Neuronal stem cell (in vitro differentiated cells): ENCODE results near the gene GPR55.

ENCODE experiments used
- DNase-seq: peaks from one replicate; pipeline ENCODE4 v3.0.0-alpha.2; 2013; ENCODE audit warnings: low spot score
- H2AFZ ChIP-seq: one replicate; pipeline ENCODE4 v1.6.1; 2013; ENCODE audit warnings: mild to moderate bottlenecking, low read length, inconsistent platforms
- H2AK5ac ChIP-seq: 2 replicates; pipeline ENCODE4 v1.6.1; 2013; ENCODE audit warnings: low read depth, mild to moderate bottlenecking, inconsistent platforms, low read length, moderate library complexity, mixed read lengths
- H2BK120ac ChIP-seq: 2 replicates; pipeline ENCODE4 v1.6.1; 2013; ENCODE audit warnings: low read depth, mild to moderate bottlenecking, inconsistent platforms, low read length, moderate library complexity, mixed read lengths
- H2BK12ac ChIP-seq: one replicate; pipeline ENCODE4 v1.6.1; 2013; ENCODE audit warnings: low read length, inconsistent platforms
- H2BK15ac ChIP-seq: 2 replicates; pipeline ENCODE4 v1.6.1; 2013; ENCODE audit warnings: mild to moderate bottlenecking, low read length, inconsistent platforms, mixed read lengths
- H2BK5ac ChIP-seq: one replicate; pipeline ENCODE4 v1.6.1; 2013; ENCODE audit warnings: inconsistent platforms, mild to moderate bottlenecking, low read length, moderate library complexity
- H3K14ac ChIP-seq: one replicate; pipeline ENCODE4 v1.6.1; 2013; ENCODE audit warnings: low read length, inconsistent platforms
- H3K18ac ChIP-seq: 2 replicates; pipeline ENCODE4 v1.6.1; 2013; ENCODE audit warnings: low read length, inconsistent platforms
- H3K23ac ChIP-seq: 2 replicates; pipeline ENCODE4 v1.6.1; 2013; ENCODE audit warnings: low read depth, mild to moderate bottlenecking, mixed read lengths, low read length, inconsistent platforms; ENCODE audit not compliant: poor library complexity
- H3K27ac ChIP-seq: replicated peaks from 3 replicates; pipeline ENCODE4 v1.5.1; 2013; ENCODE audit warnings: low read length, inconsistent platforms
- H3K27me3 ChIP-seq, 3 experiments: 2 replicates each; pipeline ENCODE4 v1.6.1; 2013; ENCODE audit warnings: low read length in 3 of 3, mild to moderate bottlenecking in 2 of 3, inconsistent platforms in 1 of 3, low read depth in 1 of 3, mixed read lengths in 1 of 3, moderate library complexity in 1 of 3; ENCODE audit not compliant: control insufficient read depth in 3 of 3, insufficient read depth in 3 of 3
- H3K36me3 ChIP-seq, 2 donors: replicated peaks in 1 of 2; 2 replicates each; pipeline ENCODE4 v1.6.1; 2013; ENCODE audit warnings: low read length in 2 of 2; ENCODE audit not compliant: control insufficient read depth in 2 of 2, insufficient read depth in 2 of 2
- H3K4ac ChIP-seq: 2 replicates; pipeline ENCODE4 v1.6.1; 2013; ENCODE audit warnings: inconsistent platforms, mild to moderate bottlenecking, low read length, moderate library complexity
- H3K4me1 ChIP-seq, 2 donors: 1 replicate in 1 of 2; 2 replicates in 1 of 2; pipeline ENCODE4 v1.6.1; 2013; ENCODE audit warnings: low read length in 2 of 2, low read depth in 1 of 2; ENCODE audit not compliant: control insufficient read depth in 2 of 2, insufficient read depth in 1 of 2
- H3K4me2 ChIP-seq: one replicate; pipeline ENCODE4 v1.6.1; 2013; ENCODE audit warnings: mild to moderate bottlenecking, low read length, inconsistent platforms; ENCODE audit not compliant: insufficient read depth, poor library complexity, severe bottlenecking
- H3K4me3 ChIP-seq, 2 donors: 2 replicates each; pipeline ENCODE4 v1.5.1; 2013; ENCODE audit warnings: low read length in 2 of 2, mild to moderate bottlenecking in 2 of 2, inconsistent platforms in 1 of 2, moderate library complexity in 1 of 2
- H3K79me1 ChIP-seq: one replicate; pipeline ENCODE4 v1.6.1; 2013; ENCODE audit warnings: low read depth, mild to moderate bottlenecking, inconsistent platforms, low read length, moderate library complexity
- H3K9ac ChIP-seq: one replicate; pipeline ENCODE4 v1.6.1; 2013; ENCODE audit warnings: mild to moderate bottlenecking, low read depth, low read length, inconsistent platforms; ENCODE audit not compliant: poor library complexity
- H3K9me3 ChIP-seq, 2 donors: replicated peaks in 1 of 2; 2 replicates each; pipeline versions ENCODE3 to v1.6.1; 2013; ENCODE audit warnings: low read length in 2 of 2, mild to moderate bottlenecking in 2 of 2, inconsistent platforms in 1 of 2, low read depth in 1 of 2, mixed read lengths in 1 of 2, moderate library complexity in 1 of 2; ENCODE audit not compliant: control insufficient read depth in 2 of 2, insufficient read depth in 1 of 2
- H4K8ac ChIP-seq: one replicate; pipeline ENCODE4 v1.6.1; 2013; ENCODE audit warnings: low read depth, mild to moderate bottlenecking, inconsistent platforms, low read length, moderate library complexity
- H4K91ac ChIP-seq: one replicate; pipeline ENCODE4 v1.6.1; 2013; ENCODE audit warnings: low read length, low read depth, mild to moderate bottlenecking, inconsistent platforms; ENCODE audit not compliant: poor library complexity
- WGBS, 2 donors: extraction: QIAGEN DNeasy Blood & Tissue Kit; methylation state at CpG; one replicate each; pipeline ENCODE4 v1.1.7; 2013; ENCODE audit warnings: missing lambda C conversion rate in 2 of 2, mixed read lengths in 1 of 2; ENCODE audit not compliant: insufficient read length in 2 of 2, insufficient replicate concordance in 1 of 2; ENCODE audit errors: extremely low coverage in 2 of 2; 5-methylcytosine and 5-hydroxymethylcytosine counted together

Gene GPR55

DNA sequence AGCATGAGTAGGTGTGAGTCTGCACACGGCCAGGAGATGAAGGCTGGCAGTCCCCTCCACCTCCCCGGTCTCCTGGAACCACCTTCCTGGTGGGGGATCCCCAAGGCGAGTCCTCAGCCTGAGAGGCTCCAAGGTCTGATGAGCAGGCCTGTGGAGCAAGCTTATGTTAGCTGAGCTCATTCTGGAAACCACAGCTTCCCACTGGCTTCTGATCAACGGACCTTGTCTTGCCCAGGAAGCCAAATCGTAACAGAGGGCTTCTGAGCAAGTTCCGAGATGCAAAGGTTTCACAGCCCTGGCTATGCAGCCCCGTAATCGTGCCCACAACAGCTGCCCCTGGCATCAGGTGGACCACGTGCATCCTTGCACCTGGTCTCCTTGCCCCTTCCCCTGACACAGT, 28.8 kb upstream of the GPR55 start:
- no peak overlapping the region for H3K27ac ChIP-seq
- H4K8ac ChIP-seq, result no peak overlapping the region
- H3K18ac ChIP-seq, result peak overlapping the region; percentile 46
- H3K9me3 ChIP-seq, result peaks cover 4 to 6% of the 10 kb centered on the region in 2 donors
- no peak overlapping the region for H2AFZ ChIP-seq
- peak overlapping the region; percentile 19 for H3K23ac ChIP-seq
- H2BK120ac ChIP-seq, result no peak overlapping the region
- H3K79me1 ChIP-seq, result no peaks in the 10 kb centered on the region
- no peak overlapping the region for H3K9ac ChIP-seq
- no CpG with 5 or more reads among the region's 9 CpGs for WGBS, 2 donors
- peaks cover 0 to 34% (median 6%) of the 10 kb centered on the region in 3 experiments for H3K27me3 ChIP-seq
- no peak overlapping the region for H3K4me3 ChIP-seq
- H3K4me1 ChIP-seq, result peaks cover 0 to 5% of the 10 kb centered on the region in 2 donors
- no peak overlapping the region for H2AK5ac ChIP-seq
- H3K4me2 ChIP-seq, result no peak overlapping the region
- H2BK12ac ChIP-seq, result no peak overlapping the region
- no peak overlapping the region for H3K4ac ChIP-seq
- H2BK5ac ChIP-seq, result peak overlapping the region; percentile 6
- no peaks in the 10 kb centered on the region for H3K36me3 ChIP-seq
- no peak for DNase-seq
- H3K14ac ChIP-seq, result no peak overlapping the region
- H2BK15ac ChIP-seq, result no peak overlapping the region
- no peak overlapping the region for H4K91ac ChIP-seq

DNA sequence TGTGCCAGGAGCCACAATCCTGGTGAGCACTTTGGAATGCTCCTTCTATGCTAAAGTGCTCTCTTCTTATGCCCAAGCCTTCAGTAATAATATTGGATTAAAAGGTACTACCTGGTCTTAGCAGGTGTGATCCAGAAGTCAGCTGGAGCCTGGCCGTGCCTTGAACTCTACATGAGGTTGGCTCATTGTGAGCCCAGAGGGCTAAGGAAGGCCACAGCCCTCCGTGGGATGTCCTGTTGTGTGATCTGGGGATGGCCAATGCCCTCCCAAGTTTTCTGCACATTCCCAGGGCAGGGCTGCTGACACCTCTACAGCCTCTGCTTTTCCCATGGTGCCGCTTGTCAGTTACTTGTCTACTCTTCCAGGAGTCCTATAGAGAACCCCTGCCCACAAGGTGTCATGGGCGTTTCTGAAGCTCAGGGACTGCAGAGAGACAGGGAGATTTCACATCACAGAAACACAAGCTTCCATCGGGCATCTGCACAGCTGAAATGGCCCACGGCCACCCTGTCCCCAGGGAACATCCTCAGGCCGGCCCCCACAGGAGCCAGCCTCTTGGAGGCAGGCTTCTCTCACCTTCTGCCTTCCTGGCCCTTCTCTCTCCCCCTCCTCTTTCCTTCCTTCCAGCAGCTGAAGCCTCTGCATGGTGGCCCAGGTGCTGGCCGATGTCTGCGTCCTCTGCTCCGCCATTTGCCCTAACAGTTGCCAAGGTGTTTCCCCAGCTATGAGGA, 27.3 kb upstream of the GPR55 start:
- Histone ChIP-seq H2BK5ac (no peak overlapping the region), H3K4me3 (no peak overlapping the region), H3K36me3 (no peaks in the 10 kb centered on the region), H2BK15ac (no peak overlapping the region), H2BK120ac (no peak overlapping the region), H3K27me3 (peaks cover 0 to 20% (median 4%) of the 10 kb centered on the region in 3 experiments), H3K4me1 (peaks cover 0 to 5% of the 10 kb centered on the region in 2 donors), H3K18ac (no peak overlapping the region), H3K4ac (no peak overlapping the region), H3K4me2 (no peak overlapping the region), H3K79me1 (no peaks in the 10 kb centered on the region), H3K14ac (peak overlapping the region; percentile 32), H4K91ac (no peak overlapping the region), H2AFZ (no peak overlapping the region), H4K8ac (no peak overlapping the region), H3K9me3 (peaks cover 4 to 6% of the 10 kb centered on the region in 2 donors), H2BK12ac (no peak overlapping the region), H2AK5ac (no peak overlapping the region), H3K9ac (no peak overlapping the region), H3K27ac (no peak overlapping the region), H3K23ac (no peak overlapping the region)
- no peak for DNase-seq
- no CpG with 5 or more reads among the region's 10 CpGs for WGBS, 2 donors

DNA sequence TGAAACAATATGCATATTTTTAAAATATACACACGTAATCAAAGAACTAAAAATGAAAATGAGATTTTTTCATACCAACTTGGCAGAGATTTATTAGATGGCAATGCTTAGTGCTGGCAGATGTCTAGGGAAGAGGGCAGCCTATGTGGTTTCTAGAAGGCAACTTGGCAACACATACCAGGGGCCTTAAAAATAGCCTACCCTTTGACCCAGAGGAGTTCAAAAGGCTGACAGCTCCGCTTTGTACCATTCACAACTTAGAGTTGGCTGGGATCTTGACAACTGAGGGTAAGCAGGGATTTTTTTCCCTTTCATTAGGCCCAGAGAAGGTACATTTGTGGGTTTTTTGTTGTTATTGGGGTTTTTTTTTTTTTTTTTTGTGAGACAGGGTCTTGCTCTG, 26.4 kb upstream of the GPR55 start:
- H3K4ac ChIP-seq, result no peak overlapping the region
- DNase-seq, result no peak
- no peak overlapping the region for H3K23ac ChIP-seq
- no peak overlapping the region for H3K14ac ChIP-seq
- H3K27me3 ChIP-seq, result peaks cover 0 to 10% (median 0%) of the 10 kb centered on the region in 3 experiments
- peaks cover 4 to 6% of the 10 kb centered on the region in 2 donors for H3K9me3 ChIP-seq
- H4K91ac ChIP-seq, result no peak overlapping the region
- no peak overlapping the region for H4K8ac ChIP-seq
- no peak overlapping the region for H3K9ac ChIP-seq
- H3K36me3 ChIP-seq, result no peaks in the 10 kb centered on the region
- no peak overlapping the region for H3K4me2 ChIP-seq
- H2BK12ac ChIP-seq, result no peak overlapping the region
- no peak overlapping the region for H2AFZ ChIP-seq
- no CpG with 5 or more reads among the region's 2 CpGs for WGBS, 2 donors
- H3K4me3 ChIP-seq, result no peak overlapping the region
- H3K79me1 ChIP-seq, result no peaks in the 10 kb centered on the region
- H3K27ac ChIP-seq, result no peak overlapping the region
- no peak overlapping the region for H2BK120ac ChIP-seq
- no peak overlapping the region for H2AK5ac ChIP-seq
- no peak overlapping the region for H3K18ac ChIP-seq
- H3K4me1 ChIP-seq, result no peaks in the 10 kb centered on the region
- H2BK5ac ChIP-seq, result no peak overlapping the region
- no peak overlapping the region for H2BK15ac ChIP-seq

DNA sequence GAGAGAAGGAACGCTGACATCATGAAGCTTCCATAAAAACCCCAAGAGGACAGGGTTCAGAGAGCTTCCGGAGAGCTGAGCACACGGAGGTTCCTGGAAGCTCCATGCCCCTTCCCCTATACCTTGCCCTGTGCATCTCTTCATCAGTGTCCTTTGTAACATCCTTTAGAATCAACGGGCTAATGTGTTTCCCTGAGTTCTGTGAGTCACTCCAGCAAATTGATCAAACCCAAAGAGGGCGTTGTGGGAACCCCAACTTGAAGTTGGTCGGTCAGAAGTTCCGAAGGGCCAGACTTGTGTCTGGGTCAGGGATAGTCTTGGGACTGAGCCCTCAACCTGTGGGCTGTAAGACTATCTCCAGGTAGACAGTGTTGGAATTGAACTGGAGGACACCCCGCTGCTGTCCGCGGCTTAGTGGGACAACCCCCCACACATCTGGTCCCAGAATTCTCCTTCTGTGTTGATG, 25.9 kb upstream of the GPR55 start:
- no peak overlapping the region for H3K4me3 ChIP-seq
- no peak overlapping the region for H3K27ac ChIP-seq
- H3K4me1 ChIP-seq, result no peaks in the 10 kb centered on the region
- H4K91ac ChIP-seq, result no peak overlapping the region
- no peak overlapping the region for H3K18ac ChIP-seq
- H4K8ac ChIP-seq, result no peak overlapping the region
- no peak overlapping the region for H2BK15ac ChIP-seq
- WGBS, 2 donors, result no CpG with 5 or more reads among the region's 10 CpGs
- H3K27me3 ChIP-seq, result peaks cover 0 to 8% (median 0%) of the 10 kb centered on the region in 3 experiments
- H3K36me3 ChIP-seq, result no peaks in the 10 kb centered on the region
- H2AK5ac ChIP-seq, result no peak overlapping the region
- no peak overlapping the region for H3K4me2 ChIP-seq
- no peak overlapping the region for H2AFZ ChIP-seq
- H3K9me3 ChIP-seq, result peaks cover 4 to 6% of the 10 kb centered on the region in 2 donors
- no peak overlapping the region for H3K9ac ChIP-seq
- H3K14ac ChIP-seq, result no peak overlapping the region
- no peak overlapping the region for H2BK12ac ChIP-seq
- H2BK5ac ChIP-seq, result no peak overlapping the region
- no peak overlapping the region for H2BK120ac ChIP-seq
- DNase-seq, result no peak
- H3K23ac ChIP-seq, result no peak overlapping the region
- H3K79me1 ChIP-seq, result no peaks in the 10 kb centered on the region
- no peak overlapping the region for H3K4ac ChIP-seq
